Stimulated activated CD4-positive, alpha-beta T cell treated with anti-CD3 and anti-CD28 coated beads, Interleukin-2, amount 100 ng/mL, for 4 hours (primary cell): ENCODE results near the gene XYLT1.

ENCODE experiments used
- DNase-seq: peaks from one replicate; pipeline ENCODE4 v3.0.0-alpha.2; 2020; ENCODE audit warnings: low read depth

The XYLT1 gene

DNA sequence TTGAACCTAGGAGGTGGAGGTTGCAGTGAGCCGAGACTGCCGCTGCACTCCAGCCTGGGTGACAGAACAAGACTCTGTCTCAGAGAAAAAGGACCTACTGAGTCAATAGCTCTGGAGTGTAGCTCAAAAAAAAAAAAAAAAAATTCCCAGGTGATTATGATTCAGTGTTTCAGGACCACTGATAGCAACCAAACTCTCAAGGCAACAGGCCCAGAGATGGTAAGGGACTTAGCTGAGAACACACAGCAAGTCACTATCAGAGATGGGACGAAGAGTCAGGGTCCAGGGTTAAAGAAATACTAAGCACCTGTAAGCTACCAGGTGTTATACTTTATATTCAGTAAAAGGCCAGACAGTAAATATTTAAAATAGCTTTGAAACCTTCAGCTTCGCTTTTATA, 335.3 kb downstream of the XYLT1 start:
- DNase-seq, result no peak

- DNase-seq, result no peak
Observed at GRCh38 chr16:17134586-17134985, 336.2 kb downstream of the XYLT1 start.

DNA sequence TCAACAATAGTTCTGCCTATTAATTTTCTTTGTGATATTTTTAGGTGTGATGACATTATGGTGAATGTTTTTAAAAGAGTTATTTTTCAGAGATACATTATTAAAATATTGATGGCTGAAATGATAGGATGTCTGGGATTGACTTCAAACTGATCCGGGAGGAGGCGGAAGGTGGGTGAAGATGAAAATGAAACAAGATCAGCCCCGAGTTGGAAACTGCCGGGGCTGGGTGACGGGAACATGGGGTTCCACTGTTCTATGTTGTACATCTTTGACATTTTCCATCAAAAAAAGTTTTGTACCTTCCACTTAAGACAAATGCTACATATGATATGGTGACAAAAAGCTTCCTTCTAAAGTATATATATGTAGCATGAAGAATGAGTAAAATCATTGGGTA, 336.9 kb downstream of the XYLT1 start:
- DNase-seq, result no peak

DNA sequence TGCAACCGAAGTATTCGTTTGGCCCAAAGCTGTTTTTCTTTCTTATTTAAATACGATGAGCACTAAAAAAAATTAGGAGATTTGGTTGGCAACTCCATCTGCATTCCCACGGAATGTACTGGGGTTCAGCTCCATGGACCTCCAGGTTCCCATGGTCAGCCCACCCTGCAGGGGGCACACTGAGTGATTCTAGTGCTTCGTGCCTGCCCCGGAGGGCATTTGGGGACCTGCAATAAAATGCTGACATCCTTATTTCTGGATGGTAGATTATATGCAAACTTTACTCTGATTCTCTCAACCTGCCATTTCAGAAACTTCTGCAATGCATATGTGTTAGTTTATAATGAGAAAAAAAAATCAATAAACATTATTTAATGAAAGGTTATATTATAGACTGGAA, 339.4 kb downstream of the XYLT1 start:
- DNase-seq, result no peak

DNA sequence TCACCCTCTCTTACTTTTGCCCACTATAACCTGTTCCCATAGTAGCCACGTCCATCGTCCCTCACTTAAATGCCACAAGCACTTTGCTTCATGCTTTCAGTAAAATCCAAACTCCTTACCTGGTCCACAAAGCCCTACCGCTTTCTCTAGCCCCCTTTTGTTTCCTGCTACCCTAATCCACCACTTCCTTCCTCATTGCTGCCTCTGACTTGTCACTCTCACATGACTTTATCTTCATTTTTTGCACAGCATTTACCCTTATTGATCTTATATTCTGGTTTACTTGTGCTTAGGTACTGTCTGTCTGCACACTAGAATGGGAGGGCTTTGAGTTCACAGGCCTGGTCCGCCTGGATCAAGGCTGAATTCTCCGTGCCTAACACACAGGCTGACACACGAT, 340.0 kb downstream of the XYLT1 start:
- no peak for DNase-seq

- no peak for DNase-seq
Observed at GRCh38 chr16:17129971-17130370, 340.8 kb downstream of the XYLT1 start.

DNA sequence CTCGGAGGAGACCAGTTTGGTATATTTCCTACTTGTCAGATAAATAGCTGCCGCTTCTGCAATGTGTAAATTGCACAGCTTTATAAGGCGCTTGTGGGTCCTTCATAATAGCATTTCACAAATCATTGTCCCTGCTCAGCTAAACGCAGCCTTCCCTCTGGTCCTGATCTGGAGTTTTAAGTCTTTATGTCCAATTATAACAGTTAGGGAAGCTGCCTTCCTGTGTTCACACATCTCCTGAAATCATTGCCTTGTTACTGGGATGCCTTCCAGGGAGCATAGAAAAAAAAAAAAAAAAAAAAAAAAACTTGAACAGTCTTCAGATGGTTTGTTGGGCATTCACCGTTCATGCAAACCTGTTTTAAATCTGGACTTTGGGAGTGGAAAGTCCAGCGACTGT, 342.0 kb downstream of the XYLT1 start:
- DNase-seq, result no peak

- no peak for DNase-seq
Observed at GRCh38 chr16:17126156-17126555, 344.6 kb downstream of the XYLT1 start.

- DNase-seq, result no peak
Observed at GRCh38 chr16:17125671-17126070, 345.1 kb downstream of the XYLT1 start.

DNA sequence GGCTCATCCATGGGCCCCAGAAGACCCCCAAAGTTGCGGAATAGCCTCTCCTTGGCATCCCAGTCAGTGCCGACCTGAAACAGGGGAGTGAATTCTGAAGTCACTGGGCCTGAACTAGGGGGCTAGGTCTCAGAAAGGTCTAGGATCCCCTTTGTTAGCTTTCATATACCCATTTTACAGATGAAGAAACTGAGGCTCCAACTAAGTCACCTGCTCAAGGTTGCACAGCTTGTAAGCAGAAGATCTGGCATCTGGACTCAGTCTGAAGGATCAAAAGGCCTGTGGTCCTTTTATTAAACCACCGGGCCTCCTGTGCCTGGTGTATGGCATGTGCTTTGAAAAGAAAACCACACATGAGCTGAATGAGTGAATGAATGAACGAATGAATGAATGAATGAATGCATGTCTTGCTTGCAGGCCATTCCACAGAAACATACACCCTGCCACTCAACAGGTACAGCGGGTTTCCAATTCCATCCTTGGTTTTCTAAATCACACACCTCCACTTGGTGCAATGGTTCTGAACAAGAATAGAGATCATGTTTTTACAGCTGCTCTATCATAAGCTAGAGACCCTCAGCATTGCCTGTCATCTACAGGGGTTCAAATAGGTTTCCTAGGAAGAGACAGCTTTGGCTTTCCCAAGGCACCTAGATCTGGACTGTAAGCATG, 352.7 kb downstream of the XYLT1 start:
- DNase-seq, result no peak

DNA sequence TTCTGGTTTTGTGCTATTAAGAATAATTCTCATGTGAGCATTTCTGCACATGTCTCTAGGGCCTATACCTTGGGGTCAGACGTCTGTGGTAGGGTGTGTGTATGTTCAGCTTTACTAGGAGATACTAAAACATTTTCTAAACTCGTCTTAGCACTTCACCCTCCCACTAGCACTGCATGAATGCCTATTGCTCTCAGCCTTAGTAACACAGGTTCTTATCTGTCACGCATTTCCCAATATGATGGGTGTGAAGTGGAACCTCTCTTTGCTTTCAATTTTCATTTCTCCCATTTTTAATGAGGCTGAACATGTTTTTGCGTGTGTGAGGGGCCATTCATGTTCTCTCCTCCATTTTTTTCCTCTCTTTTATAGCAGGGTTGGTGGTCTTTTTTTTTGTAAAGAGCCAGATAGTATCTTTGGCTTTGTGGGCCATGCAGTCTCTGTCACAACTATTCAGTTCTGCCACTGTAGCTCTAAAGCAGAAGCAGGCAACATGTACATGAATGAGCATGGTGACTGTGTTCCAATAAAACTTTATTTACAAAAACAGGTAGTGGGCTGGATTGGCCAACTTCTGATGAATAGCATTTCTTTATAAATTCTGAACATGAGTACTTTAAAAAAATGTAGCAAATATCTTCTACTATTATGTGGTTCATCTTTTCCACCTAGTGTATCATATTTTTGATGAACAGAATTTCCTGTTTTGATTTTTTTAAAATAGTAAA, 354.0 kb downstream of the XYLT1 start:
- no peak for DNase-seq

- DNase-seq, result no peak
Observed at GRCh38 chr16:17109413-17109812, 361.3 kb downstream of the XYLT1 start.

GRCh38 chr16:17108596-17108995, 362.2 kb downstream of the XYLT1 start:
- no peak for DNase-seq

DNA sequence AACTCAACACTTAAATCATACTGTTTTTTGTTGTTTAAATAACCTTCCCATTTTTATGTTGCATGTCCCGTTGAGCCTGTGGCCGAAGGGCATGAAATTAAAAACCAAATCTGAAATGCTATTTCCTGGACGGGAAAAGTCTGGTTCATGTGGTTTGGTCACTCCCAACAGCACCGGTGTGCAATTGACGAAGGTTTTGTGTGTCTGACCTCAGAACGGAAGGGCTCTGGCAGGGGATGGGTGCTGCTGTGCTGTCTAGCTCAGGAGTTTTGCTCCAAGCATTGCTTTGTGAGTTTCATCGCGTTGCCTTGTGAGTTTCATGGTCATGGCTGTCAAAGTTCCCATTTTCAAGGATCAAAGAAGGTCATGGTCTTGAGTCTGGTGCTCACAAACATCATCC, 363.3 kb downstream of the XYLT1 start:
- no peak for DNase-seq

DNA sequence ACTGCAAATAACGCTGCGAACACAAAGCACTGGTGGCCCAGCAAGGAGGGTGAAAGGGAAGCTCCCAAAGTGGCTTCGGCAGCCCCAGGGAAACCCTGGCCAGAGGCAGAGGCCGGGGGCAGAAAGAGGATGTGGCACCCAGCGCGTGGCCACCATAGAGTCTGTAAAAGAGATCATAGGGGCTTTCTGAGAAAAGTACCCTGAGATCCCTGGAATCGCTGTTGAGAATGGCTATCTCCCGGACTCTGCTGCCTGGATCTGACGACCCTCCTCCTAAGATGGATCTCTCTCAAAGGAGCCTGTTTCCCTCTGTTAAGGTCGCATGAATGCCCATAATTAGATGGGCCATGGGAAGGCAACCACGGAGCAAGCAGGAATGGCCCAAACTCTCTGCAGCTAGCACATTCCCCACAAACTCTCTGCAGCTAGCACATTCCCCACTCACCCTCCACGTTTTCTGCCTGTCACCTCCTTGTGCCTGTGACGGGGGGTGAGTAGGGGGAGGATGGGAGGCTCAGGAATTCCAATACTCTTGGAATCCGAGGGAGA, 364.4 kb downstream of the XYLT1 start:
- no peak for DNase-seq

GRCh38 chr16:17105239-17105797, 365.4 kb downstream of the XYLT1 start:
- DNase-seq, result no peak

GRCh38 chr16:17104654-17105053, 366.1 kb downstream of the XYLT1 start:
- DNase-seq, result no peak

DNA sequence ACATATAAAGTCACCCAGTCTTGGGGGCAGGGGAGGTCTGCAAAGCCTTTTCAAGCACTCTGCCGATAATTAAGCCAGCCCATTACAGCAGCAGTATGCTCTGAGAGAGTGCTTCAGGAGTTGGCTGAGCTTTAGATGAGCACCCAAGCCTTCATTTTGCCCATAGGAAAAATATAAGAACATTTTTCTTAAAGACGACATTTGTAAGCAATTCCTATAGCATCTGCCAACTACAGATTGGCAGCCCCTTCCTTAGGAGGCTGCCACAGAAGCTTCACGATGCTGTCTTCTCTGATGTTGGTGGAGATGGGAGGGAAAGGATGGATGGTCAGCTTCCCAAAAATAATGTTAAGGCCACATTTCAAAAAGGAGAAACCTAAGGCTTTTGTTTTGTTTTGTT, 367.5 kb downstream of the XYLT1 start:
- no peak for DNase-seq

DNA sequence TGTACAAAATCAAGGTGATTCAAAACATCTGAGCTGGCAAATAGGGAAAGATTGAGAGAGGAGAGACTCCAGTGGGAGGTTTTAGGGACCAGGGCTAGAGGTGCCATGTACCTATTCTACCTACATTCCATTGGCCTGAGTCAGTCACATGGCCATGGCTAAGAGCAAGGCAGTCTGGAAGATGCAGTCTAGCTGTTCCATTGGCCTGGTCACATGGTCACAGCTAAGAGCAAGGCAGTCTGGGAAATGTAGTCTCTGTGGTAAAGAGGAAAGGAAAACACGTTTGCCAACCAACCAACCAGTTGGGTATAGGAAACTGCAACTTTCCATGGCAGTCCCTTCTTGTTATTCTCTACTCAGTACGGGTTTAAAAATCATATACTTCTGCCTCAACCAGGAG, 369.1 kb downstream of the XYLT1 start:
- DNase-seq, result no peak

- DNase-seq, result no peak
Observed at GRCh38 chr16:17098685-17099084, 372.1 kb downstream of the XYLT1 start.

- DNase-seq, result no peak
Observed at GRCh38 chr16:17084130-17084529, 386.6 kb downstream of the XYLT1 start.

- no peak for DNase-seq
Observed at GRCh38 chr16:17083628-17084027, 387.1 kb downstream of the XYLT1 start.
